HL-60 (cell line): ENCODE measurements around the gene NDUFC2.

Experiments used
- GABPA ChIP-seq: IDR thresholded peaks from 2 replicates; pipeline ENCODE4 v1.6.1; 2012; ENCODE audit warnings: low read depth
- POLR2AphosphoS5 ChIP-seq: IDR thresholded peaks from 2 replicates; pipeline ENCODE4 v1.6.1; 2012; ENCODE audit warnings: low read depth
- SPI1 ChIP-seq: IDR thresholded peaks from 2 replicates; pipeline ENCODE4 v1.6.1; 2012; ENCODE audit warnings: low read depth, mild to moderate bottlenecking, borderline replicate concordance
- TF ChIP-seq, protein P1 (sequence below): IDR thresholded peaks from 2 replicates; pipeline ENCODE4 v1.6.1; 2012; ENCODE audit warnings: low read depth; ENCODE audit not compliant: insufficient replicate concordance
- TF ChIP-seq, protein P2 (sequence below): IDR thresholded peaks from one replicate; pipeline ENCODE4 v1.5.1; 2011; ENCODE audit warnings: low read length, control low read depth, inconsistent platforms; ENCODE audit not compliant: insufficient read depth

GRCh38 chr11:78032090-78032489 lies 47.6 kb downstream of the NDUFC2 start:
- TF ChIP-seq, protein P1, sequence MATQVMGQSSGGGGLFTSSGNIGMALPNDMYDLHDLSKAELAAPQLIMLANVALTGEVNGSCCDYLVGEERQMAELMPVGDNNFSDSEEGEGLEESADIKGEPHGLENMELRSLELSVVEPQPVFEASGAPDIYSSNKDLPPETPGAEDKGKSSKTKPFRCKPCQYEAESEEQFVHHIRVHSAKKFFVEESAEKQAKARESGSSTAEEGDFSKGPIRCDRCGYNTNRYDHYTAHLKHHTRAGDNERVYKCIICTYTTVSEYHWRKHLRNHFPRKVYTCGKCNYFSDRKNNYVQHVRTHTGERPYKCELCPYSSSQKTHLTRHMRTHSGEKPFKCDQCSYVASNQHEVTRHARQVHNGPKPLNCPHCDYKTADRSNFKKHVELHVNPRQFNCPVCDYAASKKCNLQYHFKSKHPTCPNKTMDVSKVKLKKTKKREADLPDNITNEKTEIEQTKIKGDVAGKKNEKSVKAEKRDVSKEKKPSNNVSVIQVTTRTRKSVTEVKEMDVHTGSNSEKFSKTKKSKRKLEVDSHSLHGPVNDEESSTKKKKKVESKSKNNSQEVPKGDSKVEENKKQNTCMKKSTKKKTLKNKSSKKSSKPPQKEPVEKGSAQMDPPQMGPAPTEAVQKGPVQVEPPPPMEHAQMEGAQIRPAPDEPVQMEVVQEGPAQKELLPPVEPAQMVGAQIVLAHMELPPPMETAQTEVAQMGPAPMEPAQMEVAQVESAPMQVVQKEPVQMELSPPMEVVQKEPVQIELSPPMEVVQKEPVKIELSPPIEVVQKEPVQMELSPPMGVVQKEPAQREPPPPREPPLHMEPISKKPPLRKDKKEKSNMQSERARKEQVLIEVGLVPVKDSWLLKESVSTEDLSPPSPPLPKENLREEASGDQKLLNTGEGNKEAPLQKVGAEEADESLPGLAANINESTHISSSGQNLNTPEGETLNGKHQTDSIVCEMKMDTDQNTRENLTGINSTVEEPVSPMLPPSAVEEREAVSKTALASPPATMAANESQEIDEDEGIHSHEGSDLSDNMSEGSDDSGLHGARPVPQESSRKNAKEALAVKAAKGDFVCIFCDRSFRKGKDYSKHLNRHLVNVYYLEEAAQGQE, result no peak
- TF ChIP-seq, protein P2, sequence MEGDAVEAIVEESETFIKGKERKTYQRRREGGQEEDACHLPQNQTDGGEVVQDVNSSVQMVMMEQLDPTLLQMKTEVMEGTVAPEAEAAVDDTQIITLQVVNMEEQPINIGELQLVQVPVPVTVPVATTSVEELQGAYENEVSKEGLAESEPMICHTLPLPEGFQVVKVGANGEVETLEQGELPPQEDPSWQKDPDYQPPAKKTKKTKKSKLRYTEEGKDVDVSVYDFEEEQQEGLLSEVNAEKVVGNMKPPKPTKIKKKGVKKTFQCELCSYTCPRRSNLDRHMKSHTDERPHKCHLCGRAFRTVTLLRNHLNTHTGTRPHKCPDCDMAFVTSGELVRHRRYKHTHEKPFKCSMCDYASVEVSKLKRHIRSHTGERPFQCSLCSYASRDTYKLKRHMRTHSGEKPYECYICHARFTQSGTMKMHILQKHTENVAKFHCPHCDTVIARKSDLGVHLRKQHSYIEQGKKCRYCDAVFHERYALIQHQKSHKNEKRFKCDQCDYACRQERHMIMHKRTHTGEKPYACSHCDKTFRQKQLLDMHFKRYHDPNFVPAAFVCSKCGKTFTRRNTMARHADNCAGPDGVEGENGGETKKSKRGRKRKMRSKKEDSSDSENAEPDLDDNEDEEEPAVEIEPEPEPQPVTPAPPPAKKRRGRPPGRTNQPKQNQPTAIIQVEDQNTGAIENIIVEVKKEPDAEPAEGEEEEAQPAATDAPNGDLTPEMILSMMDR, result no peak
- TF ChIP-seq POLR2AphosphoS5 (no peak), GABPA (no peak), SPI1 (no peak)
